CD4-positive, alpha-beta T cell treated with Interferon gamma for 1 hour (primary cell): Measurements from ENCODE around the gene ROCK2.

Source experiments
- DNase-seq: peaks from one replicate; pipeline ENCODE4 v3.0.0-alpha.2; 2020

The ROCK2 gene

DNA sequence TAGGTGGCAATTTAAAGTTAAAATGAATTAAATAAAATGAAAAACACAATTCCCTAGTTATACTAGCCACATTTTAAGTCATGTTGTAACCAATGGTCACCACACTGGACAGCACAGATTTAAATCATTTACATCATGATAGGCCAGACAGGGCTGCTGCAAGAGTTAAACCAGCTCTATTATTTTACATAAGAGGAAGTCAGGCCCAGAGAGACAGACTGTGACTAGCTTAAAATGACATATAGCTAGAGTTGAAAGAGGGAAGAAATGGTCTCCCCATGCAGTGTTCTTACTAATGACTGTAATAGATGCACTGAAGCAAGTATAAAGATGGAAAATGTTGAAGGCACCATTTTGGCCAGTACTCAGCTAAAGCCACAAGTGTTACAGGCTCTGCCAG is 119.5 kb downstream of the ROCK2 start:
- DNase-seq: no peak

DNA sequence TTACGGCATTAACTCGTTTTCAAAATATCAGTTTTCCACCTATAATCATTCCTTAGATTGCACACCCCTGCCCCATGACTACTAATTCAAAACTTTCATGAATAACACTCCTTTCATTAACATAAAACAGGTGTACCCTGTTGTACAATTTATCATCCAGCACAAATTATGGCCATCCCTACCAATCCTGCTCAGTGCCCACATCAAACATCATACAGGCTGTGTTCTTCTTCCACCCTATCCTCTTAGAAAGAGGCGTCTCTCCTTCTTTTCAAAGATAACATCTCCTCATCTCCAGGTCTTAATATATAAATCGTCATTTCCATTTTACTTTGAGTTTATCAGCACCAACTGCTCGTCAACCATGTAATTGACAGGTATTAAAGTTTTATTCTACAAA is 121.6 kb downstream of the ROCK2 start:
- no peak for DNase-seq

DNA sequence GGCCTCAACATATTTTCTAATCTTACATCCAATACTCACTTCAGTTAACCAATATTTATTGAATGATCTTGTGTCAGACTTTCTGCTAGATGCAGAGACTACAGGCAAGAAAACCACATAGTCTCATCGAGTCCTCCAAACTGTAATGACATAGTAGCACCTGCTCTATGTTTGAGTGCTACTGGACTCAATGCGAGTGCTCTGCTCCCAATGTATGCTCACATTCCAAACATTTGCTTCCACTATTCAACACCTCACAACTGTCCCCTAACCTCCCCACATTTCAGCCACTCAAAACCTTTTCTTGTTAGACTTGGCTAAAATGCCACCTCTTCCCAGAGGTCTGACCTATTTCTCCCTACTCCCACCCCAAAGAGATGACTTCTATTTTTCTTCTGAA is 124.0 kb downstream of the ROCK2 start:
- DNase-seq: no peak

DNA sequence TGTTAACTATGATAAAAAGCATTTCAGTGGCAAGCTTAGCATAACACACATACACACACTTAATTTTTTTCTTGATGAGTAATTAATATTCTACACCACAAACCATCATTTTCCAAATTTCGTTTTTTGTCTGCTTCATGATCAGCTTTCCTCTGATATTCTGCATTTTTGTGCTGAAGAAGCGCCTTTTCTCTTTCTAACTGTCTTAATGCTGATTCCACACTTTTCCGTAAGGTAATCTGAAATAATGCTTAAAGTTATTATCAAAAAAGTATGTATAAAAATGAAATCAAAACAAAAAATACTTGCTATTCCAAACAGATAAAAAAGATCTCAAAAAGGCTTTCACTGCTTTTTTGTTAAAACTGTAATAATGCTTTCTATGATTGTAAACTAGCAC is 129.0 kb downstream of the ROCK2 start:
- DNase-seq: no peak

DNA sequence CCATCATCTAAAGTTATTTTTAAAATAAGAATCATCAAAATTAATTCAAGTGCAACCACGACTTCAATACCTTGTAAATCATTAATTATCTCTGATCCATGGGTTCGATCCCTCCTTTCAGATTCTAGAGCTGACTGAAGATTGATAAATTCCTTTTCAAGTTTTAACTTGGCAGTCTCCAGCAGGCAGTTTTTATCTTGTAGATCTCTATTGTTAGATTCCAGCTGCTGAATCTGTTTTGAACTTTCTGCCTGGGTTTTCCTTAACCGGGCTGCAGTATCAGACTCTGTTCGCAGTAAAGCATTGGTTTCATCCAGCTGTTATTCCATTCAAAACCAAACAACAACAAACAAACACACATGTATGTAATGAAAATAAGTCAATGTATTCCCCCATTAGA is 129.7 kb downstream of the ROCK2 start:
- no peak for DNase-seq

DNA sequence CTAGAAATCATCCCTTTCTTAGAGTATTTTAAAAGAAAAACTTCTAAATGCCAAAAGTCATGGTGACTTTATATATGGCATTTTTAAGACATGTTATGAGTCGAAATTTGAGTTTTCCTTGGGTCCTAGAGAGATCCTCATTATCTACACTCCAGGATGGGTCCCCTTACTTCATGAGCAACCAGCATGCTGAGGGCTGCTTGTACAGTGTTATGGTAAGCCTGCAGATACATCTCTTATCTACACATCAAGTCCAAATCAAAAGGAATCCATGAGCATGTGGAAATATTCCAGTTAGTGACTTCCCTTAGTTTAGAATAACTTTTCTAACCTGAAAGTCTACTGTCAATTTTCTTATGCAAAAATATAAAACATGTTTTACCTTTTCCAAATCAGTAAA is 130.5 kb downstream of the ROCK2 start:
- DNase-seq: no peak

DNA sequence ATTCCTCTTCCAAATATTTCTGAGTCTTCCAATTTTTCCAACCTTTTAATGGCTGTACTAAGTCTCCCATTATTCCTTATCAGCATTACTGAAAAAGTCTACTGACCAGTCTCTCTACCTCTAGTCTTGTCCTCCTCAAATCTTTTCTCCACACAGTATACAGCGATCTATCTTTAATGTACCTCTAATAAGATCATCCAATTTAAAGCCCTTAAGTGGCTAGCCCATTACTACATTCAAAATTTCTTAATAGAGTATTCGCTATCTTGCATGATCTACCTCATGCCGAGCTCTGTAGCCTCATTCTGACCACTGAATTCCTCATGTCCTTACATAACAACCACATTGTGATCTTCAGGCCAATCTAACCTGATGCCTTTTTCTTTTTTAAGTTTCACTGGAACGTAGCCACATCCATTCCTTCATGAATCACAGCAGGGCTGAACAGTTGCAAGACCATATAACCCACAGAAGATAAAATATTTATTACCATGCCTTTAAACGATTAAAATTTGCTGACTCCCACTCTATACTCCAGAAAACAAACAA is 131.3 kb downstream of the ROCK2 start:
- no peak for DNase-seq

DNA sequence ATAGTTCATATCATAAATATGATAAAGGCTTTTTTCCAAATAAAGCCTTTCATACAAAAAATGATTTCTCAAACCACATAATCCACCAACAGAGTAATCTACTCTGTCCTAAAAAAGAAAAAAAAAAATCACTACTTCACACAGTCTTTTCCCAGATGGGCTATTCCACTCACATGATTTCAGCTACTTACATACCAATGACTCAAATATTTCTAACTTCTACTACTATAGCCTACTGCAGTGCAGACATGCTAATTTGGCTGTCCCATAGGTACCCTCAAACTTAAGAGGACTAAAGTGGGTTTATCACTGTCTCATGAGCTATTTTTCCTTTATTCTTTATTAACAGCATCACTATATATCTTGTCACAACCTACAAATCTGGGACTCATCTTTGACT is 131.8 kb downstream of the ROCK2 start:
- DNase-seq: no peak

DNA sequence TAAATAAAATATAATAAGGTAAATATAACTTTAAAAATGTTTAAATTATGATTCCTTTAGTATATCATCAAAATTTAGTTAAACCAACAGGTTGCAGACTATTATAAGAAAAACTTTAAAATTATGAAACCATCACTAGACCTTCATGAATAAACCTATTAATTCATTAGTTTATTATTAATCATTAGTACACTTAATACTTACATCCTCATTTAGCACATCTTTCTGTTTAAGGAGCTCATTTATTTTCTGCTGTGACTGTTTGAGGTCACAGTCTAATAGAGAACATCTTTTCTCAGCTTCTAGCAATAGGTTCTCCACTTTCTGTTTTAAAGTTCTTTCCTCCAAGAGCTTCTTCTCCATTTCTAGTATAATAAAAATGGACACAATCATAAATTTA is 136.4 kb downstream of the ROCK2 start:
- no peak for DNase-seq

DNA sequence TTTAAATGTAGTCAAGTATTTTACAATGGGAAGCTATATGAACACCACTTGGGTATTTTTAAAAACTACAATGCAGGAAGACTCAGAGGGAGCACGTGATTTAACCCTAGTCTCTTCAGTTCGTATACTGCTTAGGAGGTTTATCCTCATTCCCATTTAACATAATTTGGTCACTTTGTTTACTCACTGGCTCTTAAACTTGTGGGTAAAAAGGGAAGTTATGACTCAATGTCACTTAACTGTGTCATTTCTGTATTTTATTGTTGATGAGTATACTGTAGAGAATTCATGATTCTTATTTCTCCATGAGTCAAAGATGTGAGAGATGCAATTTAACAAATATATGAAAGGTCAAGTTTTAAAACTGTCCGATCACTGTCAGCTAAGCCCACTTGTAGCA is 141.0 kb downstream of the ROCK2 start:
- DNase-seq: no peak

DNA sequence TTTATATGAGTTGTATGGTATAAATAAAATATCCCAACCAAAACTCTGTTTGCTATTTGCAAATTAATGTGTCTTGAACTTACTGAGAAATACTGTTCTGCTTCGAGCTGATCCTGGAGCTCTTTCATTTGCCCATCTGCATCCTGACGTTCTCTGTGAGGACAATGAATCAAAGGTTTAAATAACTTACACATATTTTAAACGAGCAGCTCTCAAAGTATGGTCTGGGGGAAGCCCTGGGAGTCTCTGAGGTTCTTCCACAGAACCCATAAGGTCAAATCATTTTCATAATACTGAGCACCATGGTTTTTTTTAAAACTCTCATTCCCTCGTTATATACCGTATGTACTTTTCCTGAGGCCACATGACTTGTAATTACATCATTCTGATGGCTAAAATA is 142.5 kb downstream of the ROCK2 start:
- no peak for DNase-seq

DNA sequence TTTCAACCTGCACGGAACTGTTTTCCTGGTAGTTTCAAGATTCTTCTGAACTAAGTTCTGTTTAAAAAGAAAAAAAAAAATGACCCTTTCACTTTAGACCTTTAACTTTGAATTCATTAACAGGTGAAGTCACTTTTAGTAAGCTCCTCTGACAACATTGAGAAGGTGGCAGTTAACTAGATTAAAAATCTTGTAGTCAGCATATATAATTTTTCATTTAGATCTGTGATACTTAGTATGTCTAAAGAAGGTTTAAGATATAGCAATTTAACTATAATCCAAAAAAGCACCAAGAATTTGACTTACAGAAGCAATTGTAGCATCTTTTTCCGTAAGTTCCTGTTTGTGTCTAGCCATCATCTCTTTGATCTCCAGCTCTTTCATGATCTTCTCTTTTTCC is 143.8 kb downstream of the ROCK2 start:
- DNase-seq: no peak

DNA sequence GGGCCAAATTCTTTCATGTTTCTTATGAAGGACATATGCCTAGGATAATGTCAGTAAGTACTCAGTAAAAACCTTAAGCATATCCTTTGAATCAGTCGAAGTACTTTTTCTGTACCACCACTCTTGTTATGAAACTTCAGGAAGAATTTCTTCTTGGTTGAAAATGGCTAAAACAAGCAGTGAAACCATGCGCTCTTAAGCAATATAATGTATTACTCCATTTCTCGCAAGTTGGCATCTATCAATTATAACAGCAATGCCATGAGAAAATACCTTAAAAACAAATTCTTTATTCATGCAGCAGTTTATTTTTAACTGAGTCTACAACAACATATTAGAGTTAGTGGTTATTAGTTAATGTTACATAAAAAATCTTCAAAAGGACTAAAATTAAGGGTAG is 148.2 kb downstream of the ROCK2 start:
- no peak for DNase-seq

DNA sequence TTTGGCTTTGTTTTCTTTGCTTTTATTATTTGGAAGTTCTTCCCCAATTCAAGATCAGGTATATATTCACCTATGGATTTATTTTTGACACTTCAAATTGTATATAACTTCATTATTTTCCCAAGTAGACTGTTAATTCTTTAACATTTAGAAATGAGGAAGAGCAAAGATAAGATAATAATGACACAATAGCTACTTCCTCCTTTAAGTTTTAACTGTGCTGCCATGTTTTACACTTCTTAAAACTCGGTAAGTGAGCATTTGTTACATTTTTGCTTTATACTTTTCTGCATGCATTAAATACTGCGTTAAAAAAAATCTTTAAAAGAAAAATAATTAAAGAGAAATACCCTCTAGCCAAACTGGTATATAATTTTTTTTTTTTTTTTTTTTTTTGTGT is 156.7 kb downstream of the ROCK2 start:
- DNase-seq: no peak

DNA sequence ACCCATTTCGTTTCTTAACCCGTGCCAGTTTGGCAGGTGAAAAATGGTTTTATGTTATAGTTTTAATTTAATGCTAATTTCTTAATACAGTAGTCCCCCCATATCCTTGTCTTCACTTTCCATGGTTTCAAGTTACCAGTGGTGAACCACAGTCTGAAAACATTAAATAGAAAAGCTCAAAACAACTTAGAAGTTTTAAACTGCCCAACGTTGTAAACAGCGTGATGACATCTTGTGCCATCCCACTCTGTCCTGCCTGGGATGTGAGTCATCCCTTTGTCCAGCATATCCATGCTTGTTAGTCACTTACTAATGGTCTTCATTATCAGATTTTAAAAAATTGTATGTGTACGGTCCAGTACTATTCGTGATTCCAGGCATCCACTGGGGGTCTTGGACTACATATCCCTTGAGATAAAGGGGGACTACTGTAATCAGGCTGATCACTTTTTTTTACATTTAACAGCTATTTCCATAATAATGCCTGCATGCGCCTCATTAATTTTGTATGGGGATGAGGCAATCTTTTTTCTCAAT is 157.3 kb downstream of the ROCK2 start:
- DNase-seq: no peak

DNA sequence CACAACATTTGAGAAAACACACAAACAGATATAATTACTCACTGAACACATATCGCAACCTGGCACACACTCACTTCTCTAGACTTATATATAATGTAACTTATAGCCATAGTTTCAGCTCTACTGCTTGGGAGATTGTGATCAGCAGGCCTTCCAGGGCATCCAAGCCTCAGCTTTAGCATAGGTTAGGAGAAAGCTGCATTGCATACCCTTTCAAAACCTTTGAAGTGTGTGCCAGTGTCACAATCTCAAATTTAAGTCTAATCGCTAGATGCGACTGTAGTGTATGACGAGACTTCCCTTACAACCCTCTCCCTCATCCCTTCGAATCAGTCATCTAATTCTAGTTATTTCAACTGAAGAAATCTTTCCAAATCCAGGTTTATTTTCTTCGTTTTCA is 158.3 kb downstream of the ROCK2 start:
- DNase-seq: no peak

DNA sequence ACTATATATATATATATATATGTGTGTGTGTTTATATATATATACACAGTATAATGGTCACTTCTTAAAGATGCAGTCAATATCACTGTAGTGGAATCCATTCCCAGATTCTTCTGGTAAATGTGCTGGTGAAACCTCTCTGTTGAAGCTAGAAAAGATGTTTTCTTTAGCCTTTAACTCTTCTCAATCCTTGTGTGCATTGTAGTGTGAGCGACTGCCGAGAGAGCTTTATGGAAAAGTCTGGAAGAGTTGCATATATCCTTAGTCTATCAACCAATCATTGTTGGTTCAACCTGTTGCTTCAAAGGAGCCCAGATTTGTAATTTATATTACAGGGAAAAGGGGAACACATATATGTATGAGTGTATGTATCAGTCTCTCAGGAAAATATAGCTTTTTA is 161.5 kb downstream of the ROCK2 start:
- no peak for DNase-seq

DNA sequence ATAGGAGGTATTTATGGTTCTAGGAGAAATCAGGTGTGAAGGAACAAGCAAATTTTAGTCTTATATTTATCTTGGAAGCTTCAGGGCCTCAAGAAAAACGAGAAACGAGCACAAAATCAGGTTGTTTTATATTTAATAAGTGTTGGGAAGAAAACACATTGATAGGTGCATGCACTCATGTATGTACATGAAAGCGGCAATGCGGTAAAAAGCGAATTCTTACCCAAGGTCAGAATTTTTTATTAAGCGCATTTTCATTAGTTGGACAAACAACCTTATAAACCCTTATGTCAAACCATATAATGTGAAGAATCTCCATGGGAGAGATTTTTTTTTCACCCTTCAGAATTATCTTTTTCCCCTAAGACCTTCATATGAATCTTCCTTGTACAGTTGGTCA is 163.8 kb downstream of the ROCK2 start:
- no peak for DNase-seq

DNA sequence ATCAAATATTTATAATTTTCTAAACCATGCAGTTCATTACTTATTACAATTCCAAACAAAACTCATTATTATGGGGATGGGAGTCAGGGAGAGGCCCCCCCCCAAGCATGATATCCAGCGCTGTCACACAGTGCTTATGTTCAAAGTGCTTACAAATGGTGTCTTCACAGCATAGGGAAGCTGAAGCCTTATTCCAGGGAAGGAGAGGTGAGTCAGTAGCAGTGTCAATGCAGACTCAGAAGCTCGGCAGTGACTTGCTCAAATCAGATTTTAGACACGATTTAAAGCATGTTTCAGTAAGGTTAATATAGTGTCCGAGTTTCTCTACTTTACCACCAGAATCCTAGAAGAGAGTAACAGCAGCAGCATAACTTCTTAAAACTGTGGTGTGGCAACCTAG is 164.5 kb downstream of the ROCK2 start:
- DNase-seq: no peak

DNA sequence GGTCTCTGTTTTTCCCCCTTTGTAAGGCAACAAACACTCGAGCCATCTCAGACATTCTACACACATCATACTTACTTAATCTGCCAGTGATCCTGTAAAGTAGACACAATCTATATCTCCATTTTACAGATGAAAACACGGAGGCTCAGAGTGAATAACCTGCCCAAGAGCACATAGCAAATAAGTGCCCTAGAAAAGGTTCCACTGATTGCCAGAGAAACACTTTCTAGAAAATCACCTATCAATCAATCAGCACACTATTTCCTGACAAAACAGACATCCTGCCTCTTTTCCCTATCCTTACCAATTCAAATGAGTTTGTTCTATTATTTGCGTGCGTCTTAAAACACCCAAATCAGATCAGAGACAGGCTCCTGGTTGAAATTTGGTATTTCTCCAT is 165.2 kb downstream of the ROCK2 start:
- no peak for DNase-seq

DNA sequence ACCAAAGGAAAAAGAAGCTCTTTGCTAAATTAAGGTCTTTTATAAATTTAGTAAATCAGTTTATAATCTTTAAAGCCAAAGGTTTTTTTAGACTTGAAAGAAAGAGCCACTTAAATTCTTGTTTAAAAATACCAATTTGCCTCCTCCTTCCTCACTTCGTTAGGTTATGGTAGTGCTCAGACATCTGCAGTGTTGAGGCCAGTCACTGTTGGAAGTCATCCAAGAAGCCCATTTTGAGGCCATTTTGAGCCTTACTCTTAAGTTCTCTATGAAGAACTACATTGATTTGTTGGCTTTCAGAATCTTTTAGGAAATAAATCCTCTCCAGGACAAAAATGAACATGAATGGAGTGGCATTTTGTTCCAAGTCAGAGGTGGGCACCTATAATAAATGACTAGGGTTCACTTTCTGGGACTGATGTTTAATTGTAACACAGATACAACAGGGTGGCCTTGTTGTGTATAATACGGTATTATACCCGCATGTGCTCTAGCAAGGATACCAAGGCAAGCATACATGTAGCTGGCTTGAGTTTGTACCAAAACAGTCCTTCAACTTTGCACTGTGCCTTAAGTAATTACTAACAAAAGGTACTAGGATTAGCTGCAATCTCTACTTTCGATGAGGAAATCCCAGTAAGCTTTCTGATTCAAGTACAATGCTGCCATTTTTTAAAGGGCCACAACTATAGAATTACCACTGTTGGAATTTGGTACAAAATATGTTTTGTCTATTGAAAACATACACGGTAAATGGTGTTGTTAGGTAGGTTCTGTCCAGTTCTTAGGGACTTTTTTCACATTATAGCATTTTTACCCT is 166.4 kb downstream of the ROCK2 start:
- DNase-seq: no peak

DNA sequence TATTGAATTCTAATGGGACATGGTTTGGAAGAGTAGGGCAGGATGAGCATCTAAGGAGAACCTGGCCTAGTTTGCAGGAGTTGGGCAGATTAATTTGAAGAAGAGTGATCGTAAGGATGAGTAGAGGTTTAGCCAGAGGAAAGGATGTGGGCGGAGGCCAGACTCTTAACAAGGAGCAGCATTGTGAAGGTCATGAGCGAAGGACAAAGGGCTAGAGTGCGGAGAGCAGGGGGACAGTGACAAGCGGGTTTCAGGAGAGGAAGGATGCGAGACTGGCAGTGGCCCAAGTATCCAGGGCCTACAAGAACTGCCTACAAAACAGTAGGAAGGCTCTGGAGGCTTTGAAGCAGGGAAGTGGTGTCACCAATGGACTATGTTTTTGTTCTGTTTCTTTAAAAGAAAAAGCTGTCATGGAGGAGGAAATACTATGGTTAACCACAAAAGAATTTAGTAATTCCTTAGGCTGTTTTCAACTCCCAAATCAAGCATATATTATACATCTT is 169.1 kb downstream of the ROCK2 start:
- no peak for DNase-seq

DNA sequence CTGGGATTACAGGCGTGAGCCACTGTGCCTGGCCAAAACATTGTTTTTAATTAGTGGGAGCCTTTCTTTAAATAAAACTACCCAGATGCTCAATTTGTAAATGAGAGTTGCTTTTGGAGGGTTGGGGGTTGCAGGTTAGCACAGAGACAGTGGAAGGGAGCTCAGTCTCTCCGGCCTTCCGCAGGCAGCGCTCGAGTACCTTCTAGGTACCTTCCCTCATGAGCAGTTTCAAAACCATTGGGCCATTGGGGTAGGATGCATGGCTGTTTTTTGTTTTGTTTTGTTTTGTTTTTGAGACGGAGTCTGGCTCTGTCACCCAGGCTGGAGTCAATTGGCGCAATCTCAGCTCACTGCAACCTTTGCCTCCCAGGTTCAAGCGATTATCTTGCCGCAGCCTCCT is 170.2 kb downstream of the ROCK2 start:
- no peak for DNase-seq

DNA sequence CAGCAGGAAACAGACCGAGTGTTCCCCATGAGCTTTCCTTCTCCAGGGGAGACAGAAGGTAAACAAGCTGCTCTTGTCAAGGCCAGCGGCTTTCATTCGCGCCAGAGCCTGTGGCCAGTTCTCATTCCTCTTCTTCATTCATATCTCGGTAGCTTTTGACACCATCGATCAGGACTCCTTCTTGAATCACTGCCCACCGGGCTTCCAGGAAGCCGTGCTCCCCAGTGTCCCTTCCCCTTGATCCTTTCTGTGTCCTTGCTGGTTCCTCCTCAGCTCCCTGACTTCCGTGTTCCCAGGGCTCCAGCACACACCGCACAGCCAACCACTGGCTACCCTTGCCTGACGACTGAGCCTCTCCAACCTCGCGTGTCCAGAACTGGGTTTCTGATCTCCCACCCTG is 175.1 kb downstream of the ROCK2 start:
- DNase-seq: no peak

DNA sequence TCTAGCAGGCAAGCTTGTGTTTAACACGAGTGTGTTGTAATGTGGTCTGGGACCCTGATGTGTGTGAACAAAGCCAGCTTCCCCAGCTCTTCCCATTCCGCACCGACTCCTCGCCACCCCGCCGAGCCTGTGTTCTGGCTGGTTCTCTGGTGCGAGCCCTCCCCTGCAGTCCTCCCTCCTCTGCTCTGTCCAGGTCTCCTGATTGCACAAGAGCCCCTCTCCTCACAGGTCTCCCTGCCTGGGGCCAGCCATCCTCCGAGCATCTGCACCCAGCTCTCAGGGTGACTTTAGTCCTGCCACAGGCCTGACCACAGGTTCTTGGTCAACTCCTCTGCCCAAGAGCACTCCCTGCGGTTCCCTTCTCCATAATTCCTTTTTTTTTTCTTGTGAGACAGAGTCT is 175.9 kb downstream of the ROCK2 start:
- no peak for DNase-seq
